GM12878 (cell line): ENCODE results near the gene IL11. TPM values are rescaled to one million over a fixed set of nuclear protein-coding genes. Genes with fewer than 3 reads are reported as not detected.

ENCODE experiments used
- ATAC-seq: fragments of 200-7000 bp; cut with Tn5 transposase; 3 replicates; pipeline ENCODE4 v1.9.1; 2020; ENCODE audit warnings: mild to moderate bottlenecking, moderate library complexity
- BruUV-seq: library from RNA; stranded (reverse); fragments of 400-500 nt; replicated peaks from 2 replicates; lab custom pipeline; 2021; lab: Mats Ljungman, UMichigan
- CTCF ChIA-PET: fragments of 300-600 bp; sonication (Branson Sonifier 250); formaldehyde crosslinking; extraction: SDS; loops from one replicate; lab custom pipeline; 2021; ENCODE audit warnings: inconsistent platforms; lab: Yijun Ruan, JAX
- POLR2A ChIA-PET: fragments of 350-600 bp; formaldehyde crosslinking; extraction: SDS; loops from one replicate; lab custom pipeline; 2021; ENCODE audit warnings: inconsistent platforms; lab: Charles Lee
- RAD21 ChIA-PET: fragments of 300-600 bp; sonication (Branson Sonifier 250); formaldehyde crosslinking; loops from one replicate; lab custom pipeline; 2023; ENCODE audit warnings: antibody characterized with exemption; ENCODE audit not compliant: unreplicated experiment; lab: Charles Lee
- SMC1A ChIA-PET: fragments of 300-600 bp; sonication (Branson Sonifier 250); formaldehyde crosslinking; loops from one replicate; lab custom pipeline; 2023; ENCODE audit not compliant: unreplicated experiment, uncharacterized antibody; lab: Charles Lee
- DNase-seq: peaks from one replicate; pipeline ENCODE4 v3.0.0-alpha.2; 2011; ENCODE audit warnings: low read depth, low spot score
- FAIRE-seq: peaks from 3 replicates; lab custom pipeline; 2011; peaks lifted over from hg19 to GRCh38; lab: Jason Lieb, UNC
- H2AFZ ChIP-seq: 2 replicates; pipeline ENCODE4 v1.6.0; 2011; ENCODE audit warnings: low read depth, low read length, control low read depth; ENCODE audit not compliant: control insufficient read depth
- H3K27ac ChIP-seq: 2 replicates; pipeline ENCODE4 v1.5.1; 2011; ENCODE audit warnings: control low read depth; ENCODE audit not compliant: control insufficient read depth, insufficient read depth
- H3K27me3 ChIP-seq, 2 experiments: replicated peaks in 1 of 2; 2 replicates each; pipeline versions ENCODE4 v1.6.0 to v1.6.1; 2011; ENCODE audit warnings: low read length in 1 of 2; ENCODE audit not compliant: control insufficient read depth in 2 of 2, insufficient read depth in 2 of 2
- H3K36me3 ChIP-seq, 2 experiments: 2 replicates each; pipeline ENCODE4 v1.5.1; 2011; ENCODE audit warnings: low read length in 1 of 2; ENCODE audit not compliant: control insufficient read depth in 2 of 2, insufficient read depth in 2 of 2
- H3K4me1 ChIP-seq: 2 replicates; pipeline ENCODE4 v1.6.1; 2011; ENCODE audit warnings: mild to moderate bottlenecking, low read length, moderate library complexity, mixed read lengths; ENCODE audit not compliant: control insufficient read depth, insufficient read depth
- H3K4me2 ChIP-seq: 2 replicates; pipeline ENCODE4 v1.6.0; 2011; ENCODE audit warnings: control low read depth; ENCODE audit not compliant: control insufficient read depth, insufficient read depth
- H3K4me3 ChIP-seq: fragments of 200-600 bp; sonication (generic); 2 replicates; pipeline ENCODE4 v1.5.1; 2016
- H3K79me2 ChIP-seq: 2 replicates; pipeline ENCODE4 v1.6.0; 2011; ENCODE audit warnings: low read length; ENCODE audit not compliant: control insufficient read depth, insufficient read depth
- H3K9ac ChIP-seq: 2 replicates; pipeline ENCODE4 v1.8.0; 2011; ENCODE audit warnings: low read length, control low read depth, mixed read lengths; ENCODE audit not compliant: control insufficient read depth, insufficient read depth
- H3K9me3 ChIP-seq: replicated peaks from 3 replicates; pipeline ENCODE4 v1.5.1; 2011; ENCODE audit warnings: mild to moderate bottlenecking, low read length; ENCODE audit not compliant: control insufficient read depth, insufficient read depth
- H4K20me1 ChIP-seq: 2 replicates; pipeline ENCODE4 v1.6.0; 2011; ENCODE audit not compliant: control insufficient read depth, insufficient read depth
- ASH2L ChIP-seq: fragments of 300-600, 200-600 bp; sonication (generic); IDR thresholded peaks from 2 replicates; pipeline ENCODE4 v1.6.1; 2017; ENCODE audit warnings: low read depth, mild to moderate bottlenecking, borderline replicate concordance
- BRCA1 ChIP-seq: IDR thresholded peaks from 2 replicates; pipeline ENCODE4 v1.6.1; 2011; ENCODE audit warnings: low read depth, low read length, improper control_type of control experiment
- CBFB ChIP-seq: IDR thresholded peaks from 2 replicates; pipeline ENCODE4 v1.6.1; 2016; ENCODE audit warnings: antibody characterized with exemption, low read depth
- CREM ChIP-seq: IDR thresholded peaks from 2 replicates; pipeline ENCODE4 v1.6.1; 2014; ENCODE audit warnings: antibody characterized with exemption, low read depth
- HCFC1 ChIP-seq: fragments of 150-350 bp; IDR thresholded peaks from 2 replicates; pipeline ENCODE4 v1.6.1; 2014; ENCODE audit warnings: low read length
- JUND ChIP-seq: IDR thresholded peaks from 2 replicates; pipeline ENCODE4 v1.6.1; 2012; ENCODE audit warnings: low read depth, mild to moderate bottlenecking, low read length, improper control_type of control experiment, moderate library complexity
- NRF1 ChIP-seq: conservative IDR thresholded peaks from 2 replicates; pipeline ENCODE4 v1.6.1; 2011; ENCODE audit warnings: mild to moderate bottlenecking, low read depth, low read length, improper control_type of control experiment
- RB1 ChIP-seq: fragments of 450-650 bp; formaldehyde crosslinking; IDR thresholded peaks from 2 replicates; pipeline ENCODE4 v1.6.1; 2017; ENCODE audit warnings: mild to moderate bottlenecking, borderline replicate concordance
- SIX5 ChIP-seq: IDR thresholded peaks from 2 replicates; pipeline ENCODE4 v1.6.1; 2011; ENCODE audit warnings: mild to moderate bottlenecking, low read depth, low read length, moderate library complexity; ENCODE audit not compliant: severe bottlenecking
- STAT1 ChIP-seq: fragments of 450-650 bp; conservative IDR thresholded peaks from 2 replicates; pipeline ENCODE4 v1.6.1; 2014; ENCODE audit warnings: antibody characterized with exemption, mild to moderate bottlenecking
- SUPT20H ChIP-seq: IDR thresholded peaks from 2 replicates; pipeline ENCODE4 v1.6.1; 2011; ENCODE audit warnings: low read depth, mild to moderate bottlenecking, low read length, moderate library complexity, borderline replicate concordance; ENCODE audit not compliant: control insufficient read depth
- SUZ12 ChIP-seq: fragments of 200-600 bp; sonication (generic); IDR thresholded peaks from one replicate; pipeline ENCODE4 v1.6.1; 2018; ENCODE audit warnings: antibody characterized with exemption, mild to moderate bottlenecking; ENCODE audit not compliant: unreplicated experiment
- ZNF207 ChIP-seq: fragments of 450-650 bp; IDR thresholded peaks from 2 replicates; pipeline ENCODE4 v1.6.1; 2014; ENCODE audit warnings: antibody characterized with exemption, mild to moderate bottlenecking, borderline replicate concordance
- ZNF217 ChIP-seq: fragments of 450-650 bp; IDR thresholded peaks from 2 replicates; pipeline ENCODE4 v1.6.1; 2017; ENCODE audit warnings: antibody characterized with exemption, mild to moderate bottlenecking
- WGBS: methylation state at CpG from one replicate; pipeline ENCODE4 v1.1.6; 2016; ENCODE audit warnings: low lambda C conversion rate; ENCODE audit not compliant: insufficient replicate concordance, insufficient coverage; ENCODE audit errors: missing lambda C conversion rate; 5-methylcytosine and 5-hydroxymethylcytosine counted together
- in situ Hi-C: fragments of 300-500 bp; cut with MboI; formaldehyde crosslinking; loops from 9 replicates; pipeline ENCODE4 v1.14.3; 2018; ENCODE audit warnings: mixed read lengths
- intact Hi-C: fragments of 100-400 bp; cut with micrococcal nuclease; formaldehyde crosslinking; loops from one replicate; pipeline ENCODE4 v1.14.2; 2022; ENCODE audit not compliant: unreplicated experiment
- polyA plus RNA-seq, 11 experiments: library from polyadenylated mRNA; depleted of rRNA in 4 of 11; unstranded in 6 of 11; stranded (reverse) in 5 of 11; fragments of >200 nt; fragmentation: Nextera tagmentation in 4 of 11; fragmentation: Illumina TruSeq in 1 of 11; extraction: Ambion mirVana in 4 of 11; extraction: Trizol in 1 of 11; gene quantifications; 1 replicate in 1 of 11; 2 replicates in 10 of 11; pipeline versions ENCODE4 v1.2.1 to v1.2.3, GENCODE V29; 2011 to 2016; ENCODE audit warnings: inconsistent platforms in 2 of 11, missing spikeins in 2 of 11, low read depth in 1 of 11
- total RNA-seq, 4 experiments: library from RNA; depleted of rRNA in 3 of 4; stranded (reverse); fragments of >200 nt in 3 of 4; fragmentation: Illumina TruSeq in 1 of 4; extraction: Trizol in 1 of 4; gene quantifications; 2 replicates each; pipeline versions ENCODE4 v1.2.1 to v1.2.3, GENCODE V29; 2013 to 2021
- TF ChIP-seq, protein P1 (sequence below): fragments of 450-650 bp; formaldehyde crosslinking; IDR thresholded peaks from 2 replicates; pipeline ENCODE4 v1.4.0; 2022; ENCODE audit warnings: mild to moderate bottlenecking, moderate library complexity
- TF ChIP-seq, protein P2 (sequence below): fragments of 150-350 bp; IDR thresholded peaks from 2 replicates; pipeline ENCODE4 v1.6.1; 2014; ENCODE audit warnings: mild to moderate bottlenecking, low read depth, low read length

The IL11 gene
- total and polyA plus RNA-seq, 10 of the 15 experiments (the other 5 are each of a cell fraction or from before 2014, with no cell fraction given) = 0.15 TPM; not detected in 9

DNA sequence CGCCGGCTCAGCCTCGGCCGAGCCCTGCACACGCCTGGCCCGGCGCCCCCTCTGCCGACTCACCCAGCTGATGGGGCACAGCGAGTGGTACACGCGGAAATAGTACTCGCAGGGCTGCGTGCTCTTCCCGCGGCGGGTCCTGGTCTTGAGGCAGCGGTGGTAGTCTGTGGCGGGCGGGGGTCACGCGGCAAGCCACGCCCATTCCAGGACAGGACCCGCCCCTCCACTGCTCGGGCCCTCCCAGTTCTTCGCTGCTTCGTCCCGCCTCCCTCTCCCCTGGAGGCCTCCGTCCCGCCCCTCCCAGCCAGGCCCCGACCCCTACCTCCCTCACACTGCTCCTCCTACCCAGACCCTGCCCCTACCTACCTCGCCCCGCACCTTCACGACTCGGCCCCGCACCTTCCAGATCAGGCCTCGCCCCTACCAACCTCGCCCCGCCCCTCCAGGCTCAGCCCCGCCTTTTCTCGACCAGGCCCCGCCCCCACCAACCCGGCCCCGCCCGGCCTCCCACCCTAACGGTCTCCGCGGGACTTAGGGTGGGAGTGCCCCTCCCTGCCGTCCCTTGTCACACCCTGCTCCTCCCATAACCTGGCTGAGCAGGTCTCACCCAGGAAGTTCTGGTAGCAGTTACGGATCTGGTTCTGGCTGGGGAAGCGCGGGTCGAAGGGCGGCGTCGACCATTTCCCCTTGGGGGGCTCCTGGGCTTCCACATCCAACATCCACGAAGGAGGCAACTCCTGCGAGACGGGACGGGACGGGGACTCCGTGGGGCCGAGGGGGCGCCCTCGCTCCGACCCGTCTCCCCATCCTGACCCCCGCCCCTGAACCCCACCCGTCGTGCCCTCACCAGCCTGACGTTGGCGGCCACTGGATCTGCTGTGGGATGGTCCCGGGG, 16.2 kb downstream of the IL11 start:
- ChIA-PET POLR2A (no interaction called here), RAD21 (no interaction called here), CTCF (no interaction called here), SMC1A (no interaction called here)
- whole genome bisulfite sequencing = 7% methylated on average over 53 of the region's 72 CpGs
- ATAC-seq (peak; percentile 91), DNase-seq (no peak), FAIRE-seq (no peak)
- TF ChIP-seq SUPT20H (no peak), STAT1 (no peak), ZNF207 (no peak), CREM (no peak), JUND (no peak), ASH2L (no peak), ZNF217 (no peak), NRF1 (no peak), SUZ12 (no peak), SIX5 (no peak), HCFC1 (no peak), RB1 (no peak), CBFB (no peak), BRCA1 (no peak)
- TF ChIP-seq, protein P1, sequence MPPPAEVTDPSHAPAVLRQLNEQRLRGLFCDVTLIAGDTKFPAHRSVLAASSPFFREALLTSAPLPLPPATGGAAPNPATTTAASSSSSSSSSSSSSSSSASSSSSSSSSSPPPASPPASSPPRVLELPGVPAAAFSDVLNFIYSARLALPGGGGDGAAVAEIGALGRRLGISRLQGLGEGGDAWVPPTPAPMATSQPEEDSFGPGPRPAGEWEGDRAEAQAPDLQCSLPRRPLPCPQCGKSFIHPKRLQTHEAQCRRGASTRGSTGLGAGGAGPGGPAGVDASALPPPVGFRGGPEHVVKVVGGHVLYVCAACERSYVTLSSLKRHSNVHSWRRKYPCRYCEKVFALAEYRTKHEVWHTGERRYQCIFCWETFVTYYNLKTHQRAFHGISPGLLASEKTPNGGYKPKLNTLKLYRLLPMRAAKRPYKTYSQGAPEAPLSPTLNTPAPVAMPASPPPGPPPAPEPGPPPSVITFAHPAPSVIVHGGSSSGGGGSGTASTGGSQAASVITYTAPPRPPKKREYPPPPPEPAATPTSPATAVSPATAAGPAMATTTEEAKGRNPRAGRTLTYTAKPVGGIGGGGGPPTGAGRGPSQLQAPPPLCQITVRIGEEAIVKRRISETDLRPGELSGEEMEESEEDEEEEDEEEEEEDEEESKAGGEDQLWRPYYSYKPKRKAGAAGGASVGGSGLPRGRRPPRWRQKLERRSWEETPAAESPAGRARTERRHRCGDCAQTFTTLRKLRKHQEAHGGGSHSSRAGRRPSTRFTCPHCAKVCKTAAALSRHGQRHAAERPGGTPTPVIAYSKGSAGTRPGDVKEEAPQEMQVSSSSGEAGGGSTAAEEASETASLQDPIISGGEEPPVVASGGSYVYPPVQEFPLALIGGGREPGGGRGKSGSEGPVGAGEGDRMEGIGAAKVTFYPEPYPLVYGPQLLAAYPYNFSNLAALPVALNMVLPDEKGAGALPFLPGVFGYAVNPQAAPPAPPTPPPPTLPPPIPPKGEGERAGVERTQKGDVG (CRISPR knock-in tag) = no peak
- TF ChIP-seq, protein P2, sequence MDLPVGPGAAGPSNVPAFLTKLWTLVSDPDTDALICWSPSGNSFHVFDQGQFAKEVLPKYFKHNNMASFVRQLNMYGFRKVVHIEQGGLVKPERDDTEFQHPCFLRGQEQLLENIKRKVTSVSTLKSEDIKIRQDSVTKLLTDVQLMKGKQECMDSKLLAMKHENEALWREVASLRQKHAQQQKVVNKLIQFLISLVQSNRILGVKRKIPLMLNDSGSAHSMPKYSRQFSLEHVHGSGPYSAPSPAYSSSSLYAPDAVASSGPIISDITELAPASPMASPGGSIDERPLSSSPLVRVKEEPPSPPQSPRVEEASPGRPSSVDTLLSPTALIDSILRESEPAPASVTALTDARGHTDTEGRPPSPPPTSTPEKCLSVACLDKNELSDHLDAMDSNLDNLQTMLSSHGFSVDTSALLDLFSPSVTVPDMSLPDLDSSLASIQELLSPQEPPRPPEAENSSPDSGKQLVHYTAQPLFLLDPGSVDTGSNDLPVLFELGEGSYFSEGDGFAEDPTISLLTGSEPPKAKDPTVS = no peak
- Histone ChIP-seq H3K27ac (no peak overlapping the region), H3K27me3 (peaks cover 4 to 13% of the 10 kb centered on the region in 2 experiments; a peak in 3 of 4 replicates), H3K9ac (no peak overlapping the region), H3K4me3 (no peak overlapping the region), H3K36me3 (no peaks in the 10 kb centered on the region), H3K9me3 (no peaks in the 10 kb centered on the region), H4K20me1 (no peaks in the 10 kb centered on the region; the same call in 1 of the 2 replicates), H3K4me1 (no peaks in the 10 kb centered on the region; the same call in 1 of the 2 replicates), H3K4me2 (peak overlapping the region; percentile 68; the same call in 1 of the 2 replicates), H3K79me2 (no peaks in the 10 kb centered on the region), H2AFZ (peak overlapping the region; percentile 29; the same call in 1 of the 2 replicates)
- intact Hi-C loops = no loop called here
- BruUV-seq = no TSS peak
- in situ Hi-C loops = no loop called here
